Activated CD4-positive, alpha-beta T cell treated with anti-CD3 and anti-CD28 coated beads, Interleukin-2, amount 10 ng/mL, durations not matched to agents 24 days and 14 days (primary cell): ENCODE results near the gene TLL1. TPM values are rescaled to one million over a fixed set of nuclear protein-coding genes. Genes with fewer than 3 reads are reported as not detected.

Experiments used
- DNase-seq: peaks from one replicate; pipeline ENCODE4 v3.0.0; 2022
- H3K27ac Mint-ChIP-seq: one replicate; pipeline ENCODE4 v1.8.0; 2022; ENCODE audit warnings: mild to moderate bottlenecking, mixed read lengths
- H3K27me3 Mint-ChIP-seq: one replicate; pipeline ENCODE4 v1.8.0; 2022; ENCODE audit warnings: mixed read lengths
- H3K36me3 Mint-ChIP-seq: one replicate; pipeline ENCODE4 v1.8.0; 2022; ENCODE audit warnings: low read depth, mild to moderate bottlenecking, mixed read lengths
- H3K4me1 Mint-ChIP-seq: one replicate; pipeline ENCODE4 v1.8.0; 2021; ENCODE audit warnings: mixed read lengths
- H3K4me3 Mint-ChIP-seq: one replicate; pipeline ENCODE4 v1.8.0; 2022; ENCODE audit warnings: mild to moderate bottlenecking, moderate library complexity, mixed read lengths
- H3K9me3 Mint-ChIP-seq: one replicate; pipeline ENCODE4 v1.8.0; 2021; ENCODE audit warnings: mixed read lengths
- intact Hi-C: fragments of 100-400 bp; cut with micrococcal nuclease; formaldehyde crosslinking; loops from one replicate; pipeline ENCODE4 v1.15.1; 2023
- total RNA-seq: library from RNA; stranded (reverse); gene quantifications from 2 replicates; pipeline ENCODE4 v1.2.3, GENCODE V29; 2022

The TLL1 gene
- total RNA-seq, 1 donor from 2014 or later = not detected

DNA sequence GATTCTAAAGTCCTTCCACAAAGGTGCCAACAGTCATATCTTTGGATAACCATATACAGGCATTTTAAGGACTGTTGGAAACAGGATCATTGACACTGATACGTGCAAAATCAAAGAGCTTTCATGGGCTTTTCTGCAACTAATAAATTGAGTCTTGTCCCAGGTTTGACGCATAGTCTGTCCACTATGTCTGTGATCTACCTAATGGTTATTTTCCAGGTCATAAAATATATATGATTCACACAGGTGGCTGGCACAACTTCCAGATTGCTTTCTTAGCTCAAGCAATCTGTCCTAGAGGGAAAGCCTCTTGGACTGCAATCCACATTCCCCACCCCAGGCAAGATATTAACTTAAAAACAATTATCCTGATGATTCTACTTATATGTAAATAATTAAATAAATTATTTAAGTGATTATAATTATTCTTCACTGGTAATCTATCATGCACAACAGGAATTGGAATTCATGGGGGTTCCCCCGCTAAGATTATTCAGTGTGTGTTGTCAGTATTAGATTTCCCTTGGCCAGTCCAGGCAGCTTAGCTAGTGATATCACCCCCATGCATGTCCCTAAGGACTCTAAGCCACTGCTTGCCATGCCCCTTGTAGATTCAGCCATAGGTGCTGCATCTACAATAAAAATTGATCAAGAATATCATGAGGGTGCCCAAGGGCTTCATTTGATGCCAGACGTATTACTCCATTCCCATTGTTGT, 97.8 kb downstream of the TLL1 start:
- H3K27ac Mint-ChIP-seq = no peak overlapping the region
- intact Hi-C loops = no loop called here
- no peaks in the 10 kb centered on the region for H3K9me3 Mint-ChIP-seq
- H3K36me3 Mint-ChIP-seq = no peaks in the 10 kb centered on the region
- no peaks in the 10 kb centered on the region for H3K27me3 Mint-ChIP-seq
- H3K4me3 Mint-ChIP-seq = no peak overlapping the region
- DNase-seq = no peak
- no peaks in the 10 kb centered on the region for H3K4me1 Mint-ChIP-seq

DNA sequence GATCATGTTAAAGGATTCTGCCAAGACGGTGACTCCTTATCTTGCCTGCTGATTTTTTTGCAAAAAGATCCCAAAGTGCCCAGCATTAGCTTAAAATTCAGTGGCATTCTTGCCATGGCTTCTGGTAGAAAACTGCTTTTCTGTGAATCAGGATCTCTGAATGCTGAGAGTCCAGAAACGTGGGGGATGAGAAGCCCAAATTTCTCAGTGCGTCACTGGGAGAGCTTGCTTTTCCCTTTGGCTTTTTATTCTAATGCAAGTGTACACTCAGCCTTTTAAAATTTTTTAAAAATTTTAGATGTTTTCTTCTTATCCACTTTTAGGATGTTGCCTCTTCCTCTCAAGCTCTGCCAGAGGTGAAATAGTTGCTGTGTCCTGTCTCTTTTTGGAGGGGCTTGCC, 98.4 kb downstream of the TLL1 start:
- Mint-ChIP-seq H3K9me3 (no peaks in the 10 kb centered on the region), H3K4me1 (no peaks in the 10 kb centered on the region), H3K4me3 (no peak overlapping the region), H3K36me3 (no peaks in the 10 kb centered on the region), H3K27me3 (no peaks in the 10 kb centered on the region), H3K27ac (no peak overlapping the region)
- intact Hi-C loops = no loop called here
- DNase-seq = no peak

DNA sequence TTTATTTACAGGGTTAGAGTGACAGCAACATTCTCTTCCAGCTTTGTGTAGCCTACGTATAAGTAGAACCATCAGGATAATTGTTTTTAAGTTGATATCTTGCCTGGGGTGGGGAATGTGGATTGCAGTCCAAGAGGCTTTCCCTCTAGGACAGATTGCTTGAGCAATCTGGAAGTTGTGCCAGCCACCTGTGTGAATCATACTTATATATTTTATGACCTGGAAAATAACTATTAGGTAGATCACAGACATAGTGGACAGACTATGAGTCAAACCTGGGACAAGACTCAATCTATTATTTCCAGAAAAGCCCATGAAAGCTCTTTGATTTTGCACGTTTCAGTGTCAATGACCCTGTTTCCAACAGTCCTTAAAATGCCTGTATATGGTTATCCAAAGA, 98.9 kb downstream of the TLL1 start:
- no peaks in the 10 kb centered on the region for H3K9me3 Mint-ChIP-seq
- no peak for DNase-seq
- no peaks in the 10 kb centered on the region for H3K4me1 Mint-ChIP-seq
- H3K27ac Mint-ChIP-seq = no peak overlapping the region
- no peak overlapping the region for H3K4me3 Mint-ChIP-seq
- H3K36me3 Mint-ChIP-seq = no peaks in the 10 kb centered on the region
- no peaks in the 10 kb centered on the region for H3K27me3 Mint-ChIP-seq
- intact Hi-C loops = no loop called here

DNA sequence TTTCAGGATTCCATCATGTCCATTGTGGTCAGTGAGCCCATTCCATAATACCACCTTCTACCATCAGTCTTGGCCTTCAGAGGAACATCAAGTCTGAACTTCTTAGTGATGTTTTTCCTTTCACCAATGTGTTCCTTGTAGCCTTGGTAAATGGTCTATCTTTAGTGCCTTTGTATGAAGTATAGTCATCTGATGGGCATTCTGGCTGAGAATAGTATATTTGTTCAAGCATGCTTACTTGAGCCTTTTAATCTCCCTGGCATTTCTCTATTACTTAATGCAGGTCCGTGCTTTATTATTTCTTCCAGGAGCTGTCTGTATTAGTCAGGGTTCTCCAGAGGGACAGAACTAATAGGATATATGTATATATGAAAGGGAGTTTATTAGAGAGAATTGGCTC, 99.7 kb downstream of the TLL1 start:
- no peak overlapping the region for H3K4me3 Mint-ChIP-seq
- no peaks in the 10 kb centered on the region for H3K4me1 Mint-ChIP-seq
- no peaks in the 10 kb centered on the region for H3K36me3 Mint-ChIP-seq
- intact Hi-C loops = no loop called here
- no peak overlapping the region for H3K27ac Mint-ChIP-seq
- no peaks in the 10 kb centered on the region for H3K27me3 Mint-ChIP-seq
- H3K9me3 Mint-ChIP-seq = no peaks in the 10 kb centered on the region
- no peak for DNase-seq

DNA sequence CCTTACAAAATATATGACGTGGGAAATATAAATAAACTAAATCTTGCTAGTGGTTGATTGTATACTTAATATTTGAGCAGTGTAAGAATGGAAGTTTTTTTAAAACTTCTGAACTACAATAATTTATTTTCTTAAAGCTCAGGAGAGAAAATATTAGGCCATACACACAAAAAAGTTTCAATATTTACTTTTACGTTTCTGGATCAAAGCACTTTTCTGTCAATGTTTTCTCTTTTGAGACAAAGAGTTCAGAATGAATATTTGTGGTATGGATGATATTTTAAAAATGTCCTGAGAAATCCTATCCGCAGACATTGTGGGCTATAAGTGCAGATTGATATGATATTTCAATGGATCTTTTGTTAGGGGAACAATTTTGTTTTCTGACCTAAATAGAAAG, 109.9 kb downstream of the TLL1 start:
- no peak for DNase-seq

DNA sequence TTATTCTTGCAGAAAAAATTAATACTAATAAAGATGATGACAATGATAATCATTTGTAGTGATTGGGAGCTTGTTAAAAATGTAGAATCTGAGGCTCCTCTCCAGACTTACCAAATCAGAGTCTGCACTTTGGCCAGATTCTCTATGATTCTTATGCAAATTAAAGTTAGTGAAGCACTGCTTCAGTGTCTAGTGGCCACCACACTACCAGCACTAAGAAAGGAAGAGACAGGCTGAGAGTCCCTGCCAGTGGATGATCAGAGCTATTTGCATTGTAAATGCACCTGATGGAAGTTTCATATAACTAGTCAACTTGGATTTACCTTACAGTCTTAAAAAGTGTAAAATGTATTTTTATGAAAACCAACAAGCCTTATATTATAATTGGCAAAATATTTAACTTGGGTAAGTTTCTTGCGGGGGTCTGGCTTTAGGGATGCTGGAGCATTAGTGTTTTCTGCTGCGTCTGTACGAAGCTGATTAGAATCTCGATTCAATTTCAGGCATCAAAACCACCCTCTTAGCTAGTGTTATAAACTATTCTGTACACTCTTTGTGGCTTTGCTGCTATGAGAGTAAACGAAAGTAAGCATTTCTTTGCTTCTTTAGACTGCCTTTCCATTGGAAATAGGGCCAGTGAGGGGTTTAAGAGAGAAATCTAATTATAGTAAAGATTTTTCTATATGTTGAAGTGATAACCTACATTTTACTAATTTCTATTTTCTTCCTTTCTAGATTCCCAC, 114.1 kb downstream of the TLL1 start:
- Mint-ChIP-seq H3K27ac (no peak overlapping the region), H3K4me3 (no peak overlapping the region), H3K36me3 (no peaks in the 10 kb centered on the region), H3K4me1 (no peaks in the 10 kb centered on the region), H3K9me3 (no peaks in the 10 kb centered on the region), H3K27me3 (no peaks in the 10 kb centered on the region)
- intact Hi-C loops = no loop called here
- DNase-seq = no peak

More for the DNA sequence above, 109.9 kb downstream of the TLL1 start:
- Mint-ChIP-seq H3K36me3 (no peaks in the 10 kb centered on the region), H3K4me1 (no peaks in the 10 kb centered on the region), H3K9me3 (no peaks in the 10 kb centered on the region), H3K4me3 (no peak overlapping the region), H3K27me3 (no peaks in the 10 kb centered on the region), H3K27ac (no peak overlapping the region)
- intact Hi-C loops = no loop called here

DNA sequence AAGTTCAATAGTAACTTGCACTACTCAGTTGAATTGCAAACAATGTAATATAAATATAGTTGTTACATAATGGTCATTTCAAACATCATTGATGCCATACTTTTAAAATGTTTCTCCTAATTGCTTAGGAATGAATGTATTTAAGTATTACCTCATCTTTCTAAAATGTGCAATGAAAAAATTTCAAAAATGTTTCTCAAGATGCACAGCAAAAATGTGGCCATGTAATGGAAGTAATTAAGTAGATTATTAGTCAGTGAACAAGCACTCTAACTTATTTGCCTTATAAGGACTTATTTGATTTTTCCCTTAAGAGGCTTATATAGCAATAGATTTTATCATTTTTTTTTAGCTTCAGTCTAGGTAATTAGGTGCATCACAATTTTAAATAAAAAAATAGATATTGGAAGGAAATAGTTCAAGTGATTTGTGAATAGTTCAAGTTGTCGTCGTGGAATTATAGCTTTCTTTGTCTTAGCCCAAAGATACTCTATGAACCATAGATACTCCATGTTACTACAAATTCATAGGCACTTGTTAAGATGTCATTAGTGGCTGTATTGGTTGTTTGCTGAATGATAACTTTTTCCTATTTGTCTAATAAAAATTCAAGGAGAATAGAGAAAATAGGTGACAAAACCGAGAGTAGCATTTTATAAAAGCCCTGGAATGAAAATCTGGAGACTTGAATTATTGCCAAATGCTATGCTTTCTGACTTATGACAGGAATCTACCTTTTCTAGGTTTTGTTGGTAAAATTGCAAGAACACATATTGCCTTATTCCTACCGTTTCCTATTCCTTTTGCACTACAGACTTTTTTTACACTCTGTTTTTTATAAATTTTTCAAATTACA, 118.5 kb downstream of the TLL1 start:
- intact Hi-C loops = no loop called here

DNA sequence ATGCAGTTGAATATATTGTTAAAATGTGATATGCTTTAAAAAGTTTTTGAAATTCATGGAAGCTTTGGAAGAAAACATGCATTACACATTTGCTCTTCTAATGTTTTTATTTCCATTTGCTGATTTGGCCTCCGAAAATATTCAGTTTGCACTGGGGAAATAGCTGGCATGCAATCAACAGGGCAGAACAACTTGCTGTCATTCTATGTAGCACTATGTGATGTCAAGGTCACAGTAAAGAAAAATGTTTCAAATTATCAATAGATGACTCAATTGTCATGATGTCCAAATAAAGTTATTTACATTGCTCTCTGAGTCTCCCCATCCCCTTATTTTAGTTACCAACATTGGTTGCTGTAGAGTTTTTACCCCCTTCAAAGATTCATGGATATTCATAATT, 119.2 kb downstream of the TLL1 start:
- intact Hi-C loops = no loop called here
- no peak overlapping the region for H3K4me3 Mint-ChIP-seq
- no peak for DNase-seq
- no peaks in the 10 kb centered on the region for H3K27me3 Mint-ChIP-seq
- no peak overlapping the region for H3K27ac Mint-ChIP-seq
- H3K36me3 Mint-ChIP-seq = no peaks in the 10 kb centered on the region
- H3K9me3 Mint-ChIP-seq = no peaks in the 10 kb centered on the region
- H3K4me1 Mint-ChIP-seq = no peaks in the 10 kb centered on the region

More for the DNA sequence above, 118.5 kb downstream of the TLL1 start:
- Mint-ChIP-seq H3K27ac (no peak overlapping the region), H3K9me3 (no peaks in the 10 kb centered on the region), H3K27me3 (no peaks in the 10 kb centered on the region), H3K36me3 (no peaks in the 10 kb centered on the region), H3K4me1 (no peaks in the 10 kb centered on the region), H3K4me3 (no peak overlapping the region)
- no peak for DNase-seq

DNA sequence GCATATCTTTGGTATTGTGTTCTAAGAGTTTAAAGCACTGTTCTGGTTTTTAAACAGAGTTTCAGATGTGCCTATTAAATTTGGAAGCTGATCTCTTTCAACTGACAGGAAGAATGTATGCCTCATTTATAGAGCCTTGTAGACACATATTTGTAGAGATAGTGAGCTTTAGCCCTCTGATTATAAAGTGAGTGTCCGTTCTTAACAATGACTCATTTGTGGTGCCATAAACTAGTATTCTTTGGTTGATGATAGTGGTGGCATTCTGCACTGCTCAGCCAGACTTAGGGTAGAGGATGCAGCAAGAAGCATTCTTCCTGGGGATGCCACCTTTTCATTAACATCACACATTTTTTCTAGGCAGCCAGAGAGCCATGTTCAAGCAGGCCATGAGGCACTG, 121.7 kb downstream of the TLL1 start:
- no peaks in the 10 kb centered on the region for H3K4me1 Mint-ChIP-seq
- H3K4me3 Mint-ChIP-seq = no peak overlapping the region
- H3K9me3 Mint-ChIP-seq = no peaks in the 10 kb centered on the region
- no peak for DNase-seq
- no peak overlapping the region for H3K27ac Mint-ChIP-seq
- no peaks in the 10 kb centered on the region for H3K36me3 Mint-ChIP-seq
- intact Hi-C loops = no loop called here
- no peaks in the 10 kb centered on the region for H3K27me3 Mint-ChIP-seq

DNA sequence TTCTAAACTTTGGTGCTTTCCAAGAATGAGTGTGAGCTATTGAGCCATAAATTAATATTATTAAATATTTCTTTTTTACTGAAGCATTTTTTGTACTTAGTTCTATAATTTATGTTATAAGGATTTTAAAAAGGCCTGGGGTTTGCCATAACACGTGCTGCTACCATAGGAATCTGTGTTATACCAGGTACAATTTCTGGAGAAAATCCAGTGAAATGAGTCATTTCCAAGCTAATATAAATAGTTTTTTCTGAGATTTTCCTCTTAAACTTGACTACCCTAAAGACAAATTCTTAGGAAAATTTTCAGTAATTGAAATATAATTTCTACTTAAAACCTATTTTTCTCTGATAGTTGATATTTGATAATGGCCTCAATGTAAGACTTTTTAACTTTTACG, 130.8 kb downstream of the TLL1 start:
- Mint-ChIP-seq H3K36me3 (no peaks in the 10 kb centered on the region), H3K4me3 (no peak overlapping the region), H3K4me1 (no peaks in the 10 kb centered on the region), H3K27me3 (no peaks in the 10 kb centered on the region), H3K27ac (no peak overlapping the region), H3K9me3 (no peaks in the 10 kb centered on the region)
- intact Hi-C loops = no loop called here
- DNase-seq = no peak

DNA sequence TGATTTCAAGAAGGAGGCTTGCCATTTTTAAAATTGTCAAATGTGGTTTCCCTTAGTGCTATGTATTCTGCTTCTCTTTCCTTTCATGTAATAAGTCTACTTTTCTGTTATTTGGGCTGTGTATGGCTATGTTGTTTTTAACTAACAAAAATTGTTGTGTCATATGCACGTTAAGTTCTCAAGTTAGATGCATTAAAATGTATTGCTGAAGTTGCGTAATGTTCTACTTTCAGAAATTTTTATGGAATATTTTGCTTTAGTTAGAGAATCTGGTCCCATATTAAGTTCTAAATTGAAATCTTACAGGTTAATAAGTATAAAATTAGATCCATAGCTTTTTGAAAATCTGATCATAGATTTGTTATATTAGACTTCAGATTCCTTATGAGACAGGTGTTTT, 133.2 kb downstream of the TLL1 start:
- intact Hi-C loops = no loop called here
- Mint-ChIP-seq H3K4me3 (no peak overlapping the region), H3K27me3 (no peaks in the 10 kb centered on the region), H3K27ac (no peak overlapping the region), H3K4me1 (no peaks in the 10 kb centered on the region), H3K36me3 (no peaks in the 10 kb centered on the region), H3K9me3 (no peaks in the 10 kb centered on the region)
- no peak for DNase-seq

DNA sequence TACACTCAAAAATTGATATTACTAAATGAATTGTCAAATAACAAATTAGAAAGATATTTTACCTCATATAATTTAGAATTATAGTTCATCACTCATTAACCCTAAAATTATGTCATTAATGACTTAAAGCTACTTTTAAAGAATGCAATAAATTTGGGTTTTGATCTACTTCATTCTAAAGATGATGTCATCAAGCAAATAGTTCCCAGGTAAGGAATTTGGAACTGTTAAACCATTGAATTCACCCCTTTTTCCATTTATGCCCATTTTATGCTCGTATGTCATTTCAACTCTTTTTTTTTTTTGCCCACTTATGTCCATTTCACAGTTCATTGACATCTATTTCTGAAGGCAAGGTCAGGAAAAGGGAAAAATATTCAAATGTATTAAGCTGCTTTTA, 135.5 kb downstream of the TLL1 start:
- Mint-ChIP-seq H3K9me3 (no peaks in the 10 kb centered on the region), H3K36me3 (no peaks in the 10 kb centered on the region), H3K4me3 (no peak overlapping the region), H3K4me1 (no peaks in the 10 kb centered on the region), H3K27me3 (no peaks in the 10 kb centered on the region), H3K27ac (no peak overlapping the region)
- no peak for DNase-seq
- intact Hi-C loops = no loop called here

DNA sequence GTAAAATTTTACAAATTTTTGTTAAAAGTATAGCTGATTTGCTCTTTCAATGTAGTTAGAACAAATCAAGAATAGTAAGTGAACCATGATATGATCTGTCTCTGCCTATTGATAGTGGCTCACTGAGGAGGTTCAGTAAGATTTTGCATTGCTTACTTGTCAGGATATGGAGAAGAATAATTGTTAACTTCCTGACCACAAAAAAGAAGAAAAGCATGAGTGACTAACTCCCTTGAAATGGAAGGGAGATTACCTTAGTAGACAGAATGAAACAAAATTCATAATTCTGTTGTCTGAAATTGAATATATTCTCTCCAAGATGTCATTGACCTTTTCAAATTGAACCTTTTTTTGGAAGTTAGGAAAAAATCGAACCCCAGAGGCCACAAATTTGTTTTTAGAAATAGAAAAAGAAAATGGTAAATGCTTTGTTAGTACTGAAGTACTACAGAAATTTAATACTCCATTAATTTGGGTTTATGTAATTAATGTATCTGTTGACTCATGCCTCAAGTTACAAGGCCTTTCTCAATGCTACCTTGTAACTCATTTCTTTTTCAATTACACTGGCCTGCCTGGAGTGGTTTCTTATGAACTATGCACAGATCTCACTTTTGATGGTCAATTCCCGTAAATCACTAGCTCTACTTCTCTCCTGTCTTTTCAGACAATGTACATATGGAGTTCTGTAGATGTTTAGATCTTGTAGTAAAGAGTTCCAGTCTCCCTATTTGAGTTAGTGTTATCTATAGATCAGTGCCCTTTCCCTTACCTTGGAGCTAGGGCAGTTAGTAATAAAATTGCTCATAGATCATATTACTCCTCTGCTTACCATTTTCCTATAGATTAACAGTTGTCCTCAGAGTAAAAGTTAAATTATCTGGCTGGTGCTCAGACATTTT, 139.3 kb downstream of the TLL1 start:
- no peaks in the 10 kb centered on the region for H3K9me3 Mint-ChIP-seq
- intact Hi-C loops = no loop called here
- H3K27me3 Mint-ChIP-seq = no peaks in the 10 kb centered on the region
- no peak overlapping the region for H3K27ac Mint-ChIP-seq
- H3K36me3 Mint-ChIP-seq = no peaks in the 10 kb centered on the region
- DNase-seq = no peak
- H3K4me1 Mint-ChIP-seq = no peaks in the 10 kb centered on the region
- H3K4me3 Mint-ChIP-seq = no peak overlapping the region
